Activated gamma-delta T cell treated with Interleukin-2 at 50 U/mL for 16 hours (primary cell): ENCODE results near the gene CASKIN1.
A peak's percentile ranks its signal among the peaks of the same experiment; 100 is the strongest.
"Not testable (repeated sequence)": the region's sequence is repeated elsewhere in the genome, so short reads cannot be mapped to it uniquely, and the experiment has no call there.

Source experiments
- DNase-seq: peaks from one replicate; pipeline ENCODE4 v3.0.0-alpha.2; 2020

CASKIN1 gene

DNA sequence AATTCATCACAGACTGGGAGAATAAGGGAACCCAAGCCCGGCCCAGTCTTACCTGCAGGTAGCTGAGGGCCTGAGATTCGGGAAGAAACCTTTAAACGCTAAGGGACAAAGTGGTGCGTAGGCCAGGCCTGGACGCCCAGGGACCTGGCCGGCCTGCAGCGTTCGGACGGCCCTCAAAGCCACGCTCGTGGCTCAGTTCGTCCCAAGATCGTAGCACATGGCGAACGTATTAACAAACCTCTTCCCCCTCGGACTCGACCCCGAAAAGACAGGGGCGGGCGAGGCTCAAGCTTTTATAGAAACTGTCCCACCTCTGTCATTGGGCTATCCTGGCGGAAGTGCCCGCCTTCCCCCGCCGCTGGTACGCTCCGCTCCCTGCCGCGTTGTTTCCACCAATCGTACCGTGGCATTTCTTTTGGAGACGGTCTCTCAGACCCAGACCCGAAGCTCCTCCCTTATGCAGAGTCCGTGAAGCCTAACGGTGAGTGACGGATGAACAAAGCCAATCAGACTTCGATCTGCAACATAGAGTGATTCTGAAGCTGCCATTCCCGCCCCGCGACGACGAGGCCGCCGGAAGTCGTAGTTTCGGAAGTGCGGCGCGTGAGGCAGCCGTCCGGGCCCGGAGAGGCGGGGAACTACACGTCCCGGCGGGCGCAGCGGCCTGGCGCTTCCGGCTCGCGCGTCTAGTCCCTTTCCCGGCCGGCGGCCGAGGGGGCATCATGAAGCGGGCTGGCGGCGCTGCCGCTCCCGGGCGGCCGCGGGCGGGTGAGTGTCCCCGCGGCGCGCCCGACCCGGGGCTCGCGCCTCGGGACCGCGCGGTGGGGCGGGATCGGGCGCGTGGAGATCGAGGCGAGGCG is 41.1 kb downstream of the CASKIN1 start, which contains the start of gene TRAF7:
Gene TRAF7, plus strand, starts transcription at position 692 of the 860 bp plus-strand sequence. CDS start 8,139 bp downstream, outside the sequence.
- DNase-seq: peak; percentile 97

DNA sequence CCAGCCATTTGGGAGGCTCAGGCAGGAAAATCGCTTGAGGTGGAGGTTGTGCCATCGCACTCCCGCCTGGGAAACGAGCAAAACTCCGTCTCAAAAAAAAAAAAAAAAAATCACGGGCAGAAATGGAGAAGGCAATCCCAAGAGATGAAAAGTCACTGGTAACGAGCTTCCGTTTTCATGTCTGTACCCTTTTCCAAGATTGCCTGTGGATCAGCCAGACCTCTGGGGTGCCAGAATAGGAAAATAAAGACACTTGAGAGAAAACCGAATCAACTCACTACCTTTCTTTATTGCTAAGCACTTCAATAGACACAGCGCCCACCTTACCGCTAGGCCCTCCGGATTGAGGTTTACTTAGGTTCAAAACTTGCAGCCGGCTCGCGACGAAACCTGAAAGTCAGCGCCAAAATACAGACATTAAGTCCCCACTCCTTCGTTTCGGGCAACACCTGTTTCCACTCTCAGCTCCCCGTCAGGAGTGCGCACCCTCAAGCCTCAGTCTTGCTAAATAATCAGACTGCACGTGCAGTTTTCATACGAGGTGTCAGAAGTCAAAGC is 41.8 kb downstream of the CASKIN1 start:
- DNase-seq: no peak

DNA sequence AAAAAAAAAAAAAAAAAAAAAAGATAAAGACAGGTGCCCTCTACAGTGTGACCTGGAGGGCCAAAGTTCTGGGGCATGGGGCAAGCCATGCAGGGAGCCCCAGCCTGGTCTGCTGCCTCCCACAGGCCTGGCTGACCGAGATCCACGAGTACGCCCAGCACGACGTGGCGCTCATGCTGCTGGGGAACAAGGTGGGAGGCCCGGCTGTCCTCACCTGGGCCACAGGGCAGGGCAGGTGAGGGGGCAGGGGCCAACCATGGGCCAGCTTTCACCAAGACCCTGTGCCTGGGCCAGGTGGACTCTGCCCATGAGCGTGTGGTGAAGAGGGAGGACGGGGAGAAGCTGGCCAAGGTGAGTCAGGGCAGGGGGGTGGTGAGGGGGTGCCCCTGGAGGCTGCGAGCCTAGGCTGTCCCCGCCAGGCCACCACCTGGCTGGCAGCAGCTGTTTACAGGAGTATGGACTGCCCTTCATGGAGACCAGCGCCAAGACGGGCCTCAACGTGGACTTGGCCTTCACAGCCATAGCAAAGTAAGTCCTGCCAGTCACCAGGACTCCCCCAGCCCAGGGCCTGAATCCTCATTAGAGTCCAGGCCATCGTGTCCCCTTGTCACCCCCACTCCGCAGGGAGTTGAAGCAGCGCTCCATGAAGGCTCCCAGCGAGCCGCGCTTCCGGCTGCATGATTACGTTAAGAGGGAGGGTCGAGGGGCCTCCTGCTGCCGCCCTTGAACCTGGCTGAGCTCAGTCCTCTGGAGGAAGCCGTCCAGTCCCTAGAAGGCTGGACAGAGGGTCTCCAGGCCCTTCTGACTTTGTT is 43.5 kb downstream of the CASKIN1 start:
- no peak for DNase-seq

DNA sequence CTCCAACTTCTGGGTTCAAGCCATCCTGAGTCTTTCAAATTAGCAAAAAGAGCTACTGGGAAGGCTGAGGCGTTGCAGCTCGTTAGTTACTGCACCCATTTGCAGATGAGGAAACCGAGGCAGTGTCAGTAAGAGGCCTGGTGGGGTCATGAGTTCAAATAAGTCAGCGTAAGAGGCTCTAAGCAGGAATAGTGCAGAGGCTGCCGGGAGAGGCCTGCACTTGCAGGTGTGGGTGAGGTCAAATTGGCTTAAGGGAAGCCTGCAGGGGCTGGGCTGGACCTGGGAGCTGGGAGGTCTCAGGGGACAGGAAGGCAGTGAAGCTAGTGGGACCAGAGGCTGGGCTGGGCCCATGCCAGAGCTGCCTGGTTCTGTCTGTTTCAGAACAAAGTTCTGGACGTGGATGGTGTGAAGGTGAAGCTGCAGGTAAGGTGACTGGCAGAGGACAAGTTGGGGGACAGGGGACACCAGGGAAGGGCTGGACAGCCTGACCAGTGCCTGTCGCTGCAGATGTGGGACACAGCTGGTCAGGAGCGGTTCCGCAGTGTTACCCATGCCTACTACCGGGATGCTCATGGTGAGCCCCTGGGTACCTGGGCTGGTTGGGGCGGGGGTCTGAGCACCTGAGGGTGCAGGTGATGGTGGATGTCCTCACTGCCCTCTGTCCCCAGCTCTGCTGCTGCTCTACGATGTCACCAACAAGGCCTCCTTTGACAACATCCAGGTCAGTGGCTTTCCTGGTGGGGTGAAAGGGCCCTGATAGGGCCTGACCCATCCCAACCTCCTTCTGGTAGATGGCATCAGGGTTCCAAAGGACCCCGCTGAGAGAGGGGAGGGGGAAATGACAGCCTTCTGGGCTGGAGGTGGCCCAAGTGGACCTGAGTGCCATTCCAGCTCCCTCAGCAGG is 45.0 kb downstream of the CASKIN1 start:
- no peak for DNase-seq

DNA sequence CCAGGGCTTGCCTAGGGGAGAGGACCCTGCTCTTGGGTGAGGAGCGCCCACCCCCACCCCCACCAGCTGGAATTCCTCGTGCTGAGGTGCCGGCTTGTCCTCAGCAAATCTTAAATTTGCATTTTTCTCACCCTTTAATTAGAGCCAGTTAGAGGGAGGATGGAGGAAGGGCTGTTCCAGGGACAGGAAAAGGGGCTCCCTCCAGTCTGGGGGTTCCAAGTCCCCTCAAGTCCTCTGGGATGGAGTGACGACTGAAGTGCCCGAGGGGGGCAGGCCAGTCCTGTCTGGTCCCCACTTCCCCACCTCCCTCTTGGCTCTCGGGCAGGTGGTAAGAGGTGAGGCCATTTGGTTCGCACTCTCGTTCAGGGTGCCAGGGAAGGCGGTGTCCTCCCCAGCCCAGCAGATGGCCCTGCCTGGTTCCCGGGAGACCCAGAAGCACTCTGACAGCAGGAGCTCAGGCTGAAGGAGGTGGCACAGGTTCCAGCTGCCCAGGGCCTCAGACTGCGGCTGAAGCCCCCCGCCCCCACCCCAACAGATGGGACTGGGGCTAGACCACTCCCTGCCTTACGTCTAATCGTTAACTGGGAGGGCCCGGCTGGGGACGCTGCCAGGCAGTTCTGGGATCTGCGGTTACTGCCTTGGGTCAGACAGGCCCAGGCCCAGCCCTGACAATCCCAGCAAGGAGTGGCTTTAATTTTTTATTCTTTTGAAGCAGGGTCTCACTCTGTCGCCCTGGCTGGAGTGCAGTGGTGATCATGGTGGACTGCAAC is 45.8 kb downstream of the CASKIN1 start:
- DNase-seq: no peak

DNA sequence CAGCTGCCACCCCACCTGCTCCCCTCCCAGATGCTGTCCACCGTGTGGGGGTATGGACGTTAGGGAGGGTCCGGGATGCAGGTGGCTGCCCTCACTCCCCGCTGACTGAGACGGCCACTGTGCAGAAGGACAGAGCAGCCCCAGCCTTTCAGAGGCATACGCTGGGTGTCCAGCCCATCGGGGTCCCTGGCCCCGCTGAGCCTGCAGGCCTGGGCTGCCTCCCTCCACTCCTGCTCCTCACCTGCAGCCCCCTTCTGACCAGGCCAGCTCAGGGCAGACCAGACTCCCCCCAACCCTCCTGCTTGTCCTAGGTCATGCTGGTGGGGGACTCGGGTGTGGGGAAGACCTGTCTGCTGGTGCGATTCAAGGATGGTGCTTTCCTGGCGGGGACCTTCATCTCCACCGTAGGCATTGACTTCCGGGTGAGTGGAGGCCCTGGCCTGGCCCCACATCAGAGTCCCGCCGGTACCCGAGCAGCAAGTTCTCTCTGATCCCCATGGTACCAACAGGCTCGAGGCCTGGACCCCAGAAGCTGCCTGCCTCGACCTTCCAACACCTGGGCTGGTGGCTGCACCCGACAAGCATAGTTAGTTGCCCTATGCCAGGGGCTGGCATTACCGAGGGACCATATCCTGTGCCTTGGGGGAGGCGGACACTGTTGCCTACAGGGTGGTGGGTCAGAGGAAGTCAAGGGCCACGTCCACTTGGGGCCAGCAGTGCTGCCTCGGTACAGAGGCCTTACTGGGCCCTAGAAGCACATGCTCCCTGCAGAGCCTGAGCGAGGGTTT is 46.6 kb downstream of the CASKIN1 start:
- no peak for DNase-seq

DNA sequence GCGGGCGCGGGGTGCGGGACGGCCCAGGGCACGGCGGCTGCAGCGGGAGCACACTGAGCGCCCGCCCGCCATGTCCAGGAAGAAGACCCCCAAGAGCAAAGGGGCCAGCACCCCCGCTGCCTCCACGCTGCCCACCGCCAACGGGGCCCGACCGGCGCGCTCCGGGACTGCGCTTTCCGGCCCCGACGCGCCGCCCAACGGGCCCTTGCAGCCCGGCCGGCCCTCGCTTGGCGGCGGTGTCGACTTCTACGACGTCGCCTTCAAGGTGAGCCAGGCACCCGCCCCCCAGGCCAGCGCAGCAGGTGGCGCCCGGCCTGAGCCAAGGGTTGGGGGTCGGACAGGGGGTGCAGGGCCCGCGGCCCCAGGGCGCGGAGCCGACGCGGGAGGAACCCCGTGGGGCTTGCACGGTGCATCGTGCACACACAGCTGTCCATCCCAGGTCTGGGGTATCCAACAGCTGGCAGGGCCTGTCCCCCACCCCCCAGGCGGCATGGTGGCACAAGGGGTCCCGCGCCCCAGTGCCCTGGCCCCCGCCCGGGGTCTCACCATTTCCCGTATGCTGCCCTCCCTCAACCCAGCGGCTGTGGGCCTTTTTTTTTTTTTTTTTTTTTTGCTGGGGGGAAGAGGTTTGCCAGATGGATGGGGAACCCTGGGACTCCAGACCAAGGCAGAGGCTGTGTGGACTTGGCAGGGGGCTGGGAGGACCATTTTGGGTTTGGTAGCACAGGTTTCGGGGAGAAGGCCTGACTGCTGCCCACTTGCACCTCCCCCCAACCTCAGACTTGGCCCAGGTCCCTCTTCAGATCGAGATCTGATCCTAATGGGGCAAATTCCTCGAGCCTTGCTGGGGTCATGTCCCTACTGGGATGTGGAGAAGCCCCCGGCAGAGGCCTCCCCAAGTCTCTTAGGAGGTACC is 47.4 kb downstream of the CASKIN1 start:
- no peak for DNase-seq

DNA sequence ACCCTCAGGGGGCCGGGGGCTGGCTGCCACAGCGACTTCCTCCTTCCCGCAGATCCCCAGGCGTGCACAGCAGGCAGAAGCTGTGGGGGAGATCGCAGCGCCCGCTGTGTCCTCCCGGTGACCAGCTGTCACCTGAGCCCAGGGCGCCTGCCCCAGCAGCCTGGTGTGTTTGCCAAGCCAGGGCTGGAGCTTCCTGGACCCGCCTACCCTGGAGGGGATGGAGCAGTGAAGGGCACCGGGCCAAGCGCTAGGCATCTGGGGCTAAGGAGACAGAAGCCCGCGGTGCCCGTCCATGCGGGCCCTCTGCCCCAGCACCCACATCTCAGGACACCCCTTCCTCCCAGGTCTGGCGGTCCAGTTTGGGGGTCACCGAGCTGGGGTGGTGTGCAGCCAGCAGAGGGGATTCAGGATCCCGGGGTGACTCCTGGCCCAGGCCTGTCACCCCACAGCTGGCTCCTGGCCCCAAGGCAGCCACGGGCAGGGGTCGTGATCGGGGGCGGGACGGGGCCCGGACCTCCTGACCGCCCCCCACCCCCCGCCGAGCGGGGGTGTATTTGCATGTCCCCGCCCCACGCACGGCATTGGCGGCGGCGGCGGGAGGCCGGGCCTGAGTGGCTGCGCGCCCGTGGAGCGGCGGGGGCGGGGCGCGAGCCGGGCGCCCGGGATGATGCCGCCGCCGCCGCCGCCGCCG is 48.3 kb downstream of the CASKIN1 start, which contains the start of gene RAB26:
Gene RAB26, plus strand, starts transcription at position 645 of the 691 bp plus-strand sequence. CDS start 159 bp downstream, outside the sequence.
- peak; percentile 30 for DNase-seq

DNA sequence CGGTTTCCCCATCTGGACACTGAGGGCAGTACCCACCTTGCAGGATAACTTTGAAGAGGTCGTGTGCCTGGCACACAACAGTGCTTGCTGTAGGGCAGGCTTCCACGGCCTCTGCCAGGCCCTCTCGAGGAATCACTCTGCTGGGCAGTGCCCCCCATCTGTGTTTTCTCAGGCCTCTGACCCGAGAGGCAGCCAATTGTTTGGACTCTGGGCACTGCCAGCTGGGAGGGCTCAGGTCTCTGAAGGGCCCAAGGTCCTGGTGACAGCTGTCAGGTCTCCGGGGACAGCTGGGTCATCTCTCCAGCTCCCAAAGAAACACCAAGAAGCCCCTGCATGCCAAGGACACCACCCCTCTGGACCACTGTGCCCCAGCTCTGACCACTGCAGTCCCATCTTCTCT is 49.0 kb downstream of the CASKIN1 start:
- DNase-seq: no peak

DNA sequence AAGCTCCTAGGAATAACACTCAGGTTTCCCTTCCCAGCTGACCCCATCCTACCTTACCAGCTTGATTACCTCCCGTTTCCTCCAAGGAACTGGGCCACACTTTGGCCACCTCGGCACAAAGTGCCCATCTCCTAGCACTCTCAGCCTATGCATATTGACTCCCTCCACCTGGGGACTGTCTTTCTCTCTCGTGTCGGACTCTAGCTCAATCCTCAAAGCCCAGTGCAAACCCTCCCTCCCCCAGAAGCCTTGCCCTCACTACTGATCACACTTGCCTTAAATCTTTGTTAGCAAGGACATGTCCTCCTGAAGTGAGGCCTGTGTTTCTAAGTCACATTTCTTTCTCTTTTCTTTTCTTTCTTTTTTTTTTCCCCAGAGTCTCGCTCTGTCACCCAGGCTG is 50.6 kb downstream of the CASKIN1 start:
- DNase-seq: no peak

DNA sequence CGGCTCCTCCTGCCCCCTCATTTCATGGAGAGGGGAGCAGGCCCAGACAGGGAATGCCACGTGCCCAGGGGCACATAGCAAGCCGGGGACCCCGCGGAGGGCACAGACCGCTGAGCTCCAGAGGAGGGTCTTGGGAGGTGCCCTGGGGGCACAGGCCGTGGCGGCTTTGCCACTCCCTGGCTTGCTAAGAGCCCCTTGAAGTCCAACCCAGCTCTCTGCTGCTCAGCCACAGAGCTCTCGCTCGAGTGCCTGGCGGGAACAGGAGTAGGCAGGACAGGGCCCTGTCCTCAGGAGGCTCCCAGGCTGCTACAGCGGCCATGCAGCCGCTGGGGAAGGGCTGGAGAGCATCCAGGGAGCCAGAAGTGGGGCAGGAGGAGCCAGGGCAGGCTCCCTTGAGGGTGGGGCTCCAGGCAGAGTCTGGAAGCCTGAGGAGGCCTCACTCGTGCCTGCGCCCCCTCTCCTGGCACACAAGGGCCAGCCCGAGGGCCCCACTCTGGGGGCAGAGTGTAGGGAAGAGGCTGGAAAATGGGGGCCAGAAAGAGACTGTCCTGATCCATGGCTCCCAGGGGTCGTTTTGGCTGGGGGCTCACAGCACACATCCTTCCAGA is 52.4 kb downstream of the CASKIN1 start:
- DNase-seq: no peak

DNA sequence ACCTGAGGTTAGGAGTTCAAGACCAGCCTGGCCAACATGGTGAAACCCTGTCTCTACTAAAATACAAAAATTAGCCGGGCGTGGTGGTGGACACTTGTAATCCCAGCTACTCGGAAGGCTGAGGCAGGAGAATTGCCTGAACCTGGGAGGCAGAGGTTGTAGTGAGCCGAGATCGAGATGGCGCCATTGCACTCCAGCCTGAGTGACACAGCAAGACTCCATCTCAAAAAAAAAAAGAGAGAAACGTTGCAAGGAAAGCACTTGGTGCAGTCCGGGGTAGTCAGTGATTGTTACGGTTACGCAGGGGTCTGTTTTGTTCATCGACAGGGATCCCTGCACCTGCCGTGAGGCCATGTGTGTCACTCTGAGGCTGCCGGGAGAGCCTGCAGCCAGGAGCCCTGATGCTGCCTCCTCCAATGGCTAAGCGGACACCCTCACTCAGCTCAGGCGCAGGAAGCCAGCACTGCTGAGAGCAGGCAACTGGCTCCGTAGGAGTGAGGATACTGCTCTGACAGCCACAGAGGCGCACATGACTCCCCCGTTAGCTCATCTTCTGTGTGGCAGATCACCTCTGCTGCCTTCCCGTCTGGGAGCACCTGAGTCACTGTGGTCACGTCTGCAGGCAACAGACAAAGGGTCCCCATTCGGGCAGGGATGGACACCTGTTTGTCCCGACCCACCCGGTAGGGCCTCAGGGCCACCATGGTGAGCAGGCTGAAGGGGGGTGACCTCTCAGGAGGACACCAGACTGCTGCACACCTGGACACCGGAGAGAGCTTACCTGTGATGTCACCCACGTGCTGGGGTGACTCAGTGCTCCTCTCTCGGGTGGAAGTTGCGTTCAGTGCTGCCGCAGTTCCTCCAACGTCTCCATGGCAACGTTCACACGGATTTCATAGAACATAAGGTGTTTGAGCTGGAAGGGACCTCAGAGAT is 53.2 kb downstream of the CASKIN1 start:
- DNase-seq: no peak

DNA sequence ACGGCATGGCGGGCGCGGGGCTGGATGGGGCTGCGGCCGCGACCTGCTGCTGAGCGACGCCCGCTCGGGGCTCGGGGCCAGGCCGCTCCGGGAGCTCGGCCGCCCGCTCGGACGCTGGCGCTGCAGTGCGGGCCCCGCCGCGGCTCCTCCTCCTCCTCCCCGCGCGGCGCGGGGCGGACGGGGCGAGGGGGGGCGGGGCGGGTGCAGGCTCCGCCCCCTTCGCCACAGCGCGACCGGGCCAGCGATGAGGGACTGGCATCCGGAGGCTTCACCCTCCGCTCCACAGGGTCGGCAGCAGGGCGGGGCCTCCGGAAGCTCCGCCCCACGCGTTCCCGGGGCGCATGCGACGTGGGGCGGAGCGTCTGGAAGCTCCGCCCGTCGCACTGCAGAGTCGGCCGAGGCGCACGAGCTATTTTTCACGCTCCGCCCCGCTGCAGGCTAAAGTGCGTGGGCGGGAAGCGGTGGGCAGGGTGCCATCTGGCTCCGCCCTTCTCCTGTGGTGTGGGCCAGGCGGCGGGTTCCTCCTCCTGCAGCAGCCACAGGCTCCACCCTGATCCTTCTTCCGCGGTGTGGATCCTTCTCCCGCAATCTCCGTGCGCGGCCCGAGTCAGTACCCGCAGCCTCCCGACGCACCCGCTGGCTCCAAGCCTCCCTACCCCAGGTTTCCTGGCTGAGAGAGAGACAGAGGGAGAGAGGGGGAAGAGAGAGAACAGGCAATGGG is 60.5 kb downstream of the CASKIN1 start, which contains the start of gene PKD1:
Gene PKD1, minus strand, starts transcription at position 129 of the 721 bp plus-strand sequence. CDS start 209 bp downstream, outside the sequence.
- DNase-seq: peak; percentile 98

DNA sequence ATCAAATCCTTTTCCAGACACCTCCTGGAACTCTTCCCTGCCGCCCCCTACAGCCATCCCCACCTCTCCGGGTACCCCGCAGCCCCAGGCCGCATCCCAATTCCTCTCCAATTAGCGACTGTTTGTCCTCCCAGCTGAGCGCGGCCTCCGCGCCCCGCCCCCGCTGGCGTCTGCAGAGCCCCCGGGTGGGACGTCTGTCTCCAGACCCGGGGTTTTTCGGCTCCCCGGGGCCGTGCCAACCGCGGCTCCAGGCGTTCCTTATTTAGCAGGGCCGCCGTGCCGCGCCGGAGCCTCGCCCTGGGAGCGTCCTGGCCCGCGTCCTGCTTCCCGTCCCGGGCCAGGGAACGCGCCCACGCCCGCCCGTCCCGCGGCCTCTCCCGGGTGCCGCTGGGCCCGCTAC is 61.3 kb downstream of the CASKIN1 start:
- DNase-seq: not testable (repeated sequence)

DNA sequence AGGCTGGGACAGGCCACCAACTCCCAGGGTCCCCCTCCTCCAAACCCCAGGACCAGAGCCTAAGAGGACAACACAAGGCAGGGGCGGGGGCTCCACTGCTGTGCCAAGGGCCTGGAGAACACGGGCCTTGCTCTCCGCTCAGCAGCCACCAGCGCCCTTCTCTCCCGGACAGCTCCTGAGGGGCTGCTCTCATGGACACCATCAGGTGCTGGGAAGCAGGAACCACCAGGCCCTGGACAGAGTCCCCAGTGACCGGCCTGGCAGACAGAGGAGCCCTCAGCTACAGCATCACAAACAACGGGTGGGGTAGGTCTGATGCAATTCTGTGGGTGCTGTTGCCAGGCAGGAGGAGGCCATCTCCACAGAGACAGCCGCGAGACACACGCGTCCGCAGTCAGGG is 62.6 kb downstream of the CASKIN1 start:
- not testable (repeated sequence) for DNase-seq

DNA sequence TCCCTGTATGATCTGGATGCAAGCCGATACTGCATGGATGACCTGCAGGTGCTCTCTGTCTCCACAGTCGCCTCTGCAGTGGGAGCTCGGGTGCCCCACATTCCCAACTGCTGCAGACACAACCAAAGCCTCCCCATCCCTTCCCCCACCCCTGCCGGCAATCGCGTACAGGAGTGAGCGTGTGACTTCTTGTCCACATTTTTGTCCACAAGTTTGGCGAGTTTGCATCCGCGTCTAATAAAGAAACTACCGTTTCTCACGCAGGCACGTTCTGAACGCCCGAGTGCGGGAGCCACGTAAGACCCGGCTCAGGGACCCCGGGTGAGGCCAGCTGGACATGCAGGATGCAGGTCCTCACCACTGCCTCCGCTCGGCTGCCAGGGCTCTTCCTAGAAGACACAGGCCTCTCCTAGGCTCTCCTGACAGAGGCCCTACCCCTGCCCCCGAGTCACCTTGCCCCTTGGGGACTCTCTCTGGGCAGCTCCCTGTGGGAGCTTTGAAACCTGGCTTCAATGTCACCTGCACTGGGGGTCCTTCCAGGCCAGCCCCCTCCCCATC is 66.4 kb downstream of the CASKIN1 start:
- not testable (repeated sequence) for DNase-seq
